ENCODE measurements around the gene PGAM2. TPM values are rescaled to one million over a fixed set of nuclear protein-coding genes. Genes with fewer than 3 reads are reported as not detected.
A peak's percentile ranks its signal among the peaks of the same experiment; 100 is the strongest.

PGAM2 gene
- total RNA-seq, 1 experiment from 2014 or later = 8.7 TPM

GRCh38 chr7:44093102-44093641 lies 27.8 kb upstream of the PGAM2 start:
- no peak overlapping the region for H3K27ac Mint-ChIP-seq
- Histone ChIP-seq H3K27me3 (ENCODE audit: insufficient read depth, low read length) (no peaks in the 10 kb centered on the region), H2AFZ (ENCODE audit: low read length) (no peak overlapping the region)

More at GRCh38 chr7:44093102-44093641, 27.8 kb upstream of the PGAM2 start:
- no peak overlapping the region for H4K5ac ChIP-seq (ENCODE audit: insufficient read length, low read depth, low read length)
- no peaks in the 10 kb centered on the region for H3K79me2 ChIP-seq (ENCODE audit: insufficient read depth, low read length)
- H3K27ac ChIP-seq (ENCODE audit: insufficient read length, low read depth, low read length) = no peak overlapping the region
- no peak overlapping the region for H4K8ac ChIP-seq (replicated peaks; ENCODE audit: insufficient read length, low read depth, low read length)
- no peak overlapping the region for H2BK5ac ChIP-seq (ENCODE audit: insufficient read length, low read length)
- H3K23me2 ChIP-seq (ENCODE audit: insufficient read length, low read depth, low read length, poor library complexity, severe bottlenecking) = no peaks in the 10 kb centered on the region
- H3K9ac ChIP-seq (ENCODE audit: extremely low read depth, insufficient read length, low read length) = no peak overlapping the region
- H3T11ph ChIP-seq (ENCODE audit: low read length) = no peak overlapping the region
- H3K56ac ChIP-seq (ENCODE audit: insufficient read length, low read depth, low read length) = no peak overlapping the region
- H2BK120ac ChIP-seq (ENCODE audit: low read depth, low read length, poor library complexity, severe bottlenecking) = no peak overlapping the region
- no peaks in the 10 kb centered on the region for H3K4me1 ChIP-seq (ENCODE audit: insufficient read depth, low read length)
- WGBS (ENCODE audit: extremely low coverage, insufficient read length, low lambda C conversion rate) = no CpG with 5 or more reads among the region's 6 CpGs
- Mint-ChIP-seq H3K4me3 (0 out of 5 replicates have a peak overlapping the region, but pooled peaks of 1 of the 2 experiments have one; percentile 10), H3K36me3 (ENCODE audit: insufficient read depth in 1 of 3, low read depth in 3 of 3) (no peaks in the 10 kb centered on the region), H3K4me1 (0 out of 4 replicates have a peak, but pooled peaks cover 0 to 4% of the 10 kb centered on the region in 2 experiments), H3K27me3 (ENCODE audit: low read depth) (peaks cover 33% of the 10 kb centered on the region), H3K9me3 (no peaks in the 10 kb centered on the region; a peak in 1 of 5 replicates)
- no peak for DNase-seq
- no peaks in the 10 kb centered on the region for H3K79me1 ChIP-seq (ENCODE audit: insufficient read depth, low read depth, low read length, poor library complexity, severe bottlenecking)
- no peak overlapping the region for H3K4me2 ChIP-seq (ENCODE audit: insufficient read depth, insufficient read length, low read length)
- H3K9me3 ChIP-seq (ENCODE audit: control insufficient read depth, low read depth, low read length) = no peaks in the 10 kb centered on the region
- H3K14ac ChIP-seq (ENCODE audit: insufficient read depth, low read length) = no peak overlapping the region
- H2BK12ac ChIP-seq (ENCODE audit: insufficient read length, low read depth, low read length) = no peak overlapping the region
- TF ChIP-seq CTCF (conservative IDR thresholded peaks at IDR 0.05) = no peak
- H3K18ac ChIP-seq (ENCODE audit: insufficient read length, low read depth, low read length) = no peak overlapping the region
- H4K91ac ChIP-seq (ENCODE audit: insufficient read length, low read depth, low read length) = no peak overlapping the region
- H2AK5ac ChIP-seq (ENCODE audit: insufficient read length, low read length) = no peak overlapping the region
- no peak overlapping the region for H3K23ac ChIP-seq (ENCODE audit: insufficient read length, low read depth, low read length)
- H2BK15ac ChIP-seq (ENCODE audit: low read depth, low read length) = no peak overlapping the region
- H4K20me1 ChIP-seq (ENCODE audit: control insufficient read depth, insufficient read depth, insufficient read length) = no peaks in the 10 kb centered on the region
- H3K4ac ChIP-seq (ENCODE audit: low read depth, low read length) = no peak overlapping the region
- H2BK20ac ChIP-seq (ENCODE audit: low read depth, low read length, poor library complexity, severe bottlenecking) = no peak overlapping the region

Measured in H9 (cell line).